Measurements from ENCODE around the gene HOATZ.

DNA sequence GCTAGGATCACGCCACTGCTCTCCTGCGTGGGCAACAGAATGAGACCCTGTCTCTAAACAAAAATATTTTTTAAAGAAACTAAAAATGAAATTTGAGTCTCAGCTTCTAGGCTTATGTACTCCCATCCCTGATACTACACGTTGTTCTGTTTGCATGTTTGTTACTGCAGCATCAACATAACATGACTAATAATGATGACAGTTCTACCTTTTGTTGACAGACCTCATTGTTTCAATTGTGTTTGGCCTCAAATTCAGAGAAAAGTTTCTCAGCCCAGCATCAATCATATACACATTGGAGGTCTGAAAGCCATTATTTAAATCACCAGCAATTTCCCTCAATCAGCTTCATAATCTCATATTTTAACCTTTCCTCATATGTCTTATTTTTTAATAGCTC, 46.7 kb downstream of the HOATZ start:
- TF ChIP-seq CTCF (conservative IDR thresholded peaks at IDR 0.05; ENCODE audit: low read depth, low read length), result no peak
- TF ChIP-seq EZH2 (IDR thresholded peaks at IDR 0.05; ENCODE audit: low read length, unreplicated experiment), result no peak
- no peak for TF ChIP-seq EZH2phosphoT487 (IDR thresholded peaks at IDR 0.05; ENCODE audit: borderline replicate concordance, low read length)

Data from PC-3 (cell line).